ENCODE data around the gene HNRNPR. TPM values are rescaled to one million over a fixed set of nuclear protein-coding genes. Genes with fewer than 3 reads are reported as not detected.

HNRNPR gene
- total and polyA plus RNA-seq, 2 of the 8 experiments (the other 6 are each of a cell fraction or from before 2014, with no cell fraction given) = 110 to 214 TPM

- Histone ChIP-seq H3K79me1 (ENCODE audit: low read depth, low read length) (0 out of 2 replicates have a peak, but pooled peaks cover 3% of the 10 kb centered on the region), H3K9ac (replicated peaks in 1 of 4; ENCODE audit: extremely low read depth in 1 of 4, low read depth in 3 of 4, low read length in 3 of 4) (no peak overlapping the region), H2AFZ (ENCODE audit: low read length) (no peak overlapping the region), H4K8ac (ENCODE audit: extremely low read depth, insufficient read depth, low read length) (no peak overlapping the region), H4K5ac (ENCODE audit: insufficient read length, low read depth, low read length) (no peak overlapping the region), H3K4me3 (ENCODE audit: extremely low read depth in 1 of 4, insufficient read depth in 2 of 4, low read depth in 3 of 4, low read length in 4 of 4) (no peak overlapping the region), H3K9me3 (ENCODE audit: insufficient read depth in 2 of 2, low read depth in 1 of 2, low read length in 1 of 2) (peaks cover 0 to 4% of the 10 kb centered on the region in 2 experiments; a peak in 2 of 4 replicates), H3K27me3 (replicated peaks in 1 of 4; ENCODE audit: control insufficient read depth in 3 of 4, extremely low read depth in 1 of 4, insufficient read depth in 3 of 4, low read length in 3 of 4) (peaks cover 17 to 76% (median 53%) of the 10 kb centered on the region in 4 experiments), H3K23me2 (ENCODE audit: low read depth, low read length) (peaks cover 5% of the 10 kb centered on the region; the same call in 1 of the 2 replicates), H2BK120ac (replicated peaks; ENCODE audit: low read depth, low read length) (no peak overlapping the region), H2AK5ac (ENCODE audit: low read depth, low read length) (no peak overlapping the region), H3K18ac (ENCODE audit: extremely low read depth, low read length) (no peak overlapping the region), H3K36me3 (ENCODE audit: control insufficient read depth in 2 of 4, insufficient read depth in 4 of 4, low read length in 3 of 4) (no peaks in the 10 kb centered on the region), H3K4ac (replicated peaks; ENCODE audit: insufficient read length, low read depth, low read length) (no peak overlapping the region), H3K14ac (ENCODE audit: insufficient read length) (no peak overlapping the region), H4K91ac (replicated peaks; ENCODE audit: insufficient read length, low read length) (no peak overlapping the region), H3K23ac (ENCODE audit: insufficient read length) (no peak overlapping the region), H4K20me1 (replicated peaks in 1 of 2; ENCODE audit: control insufficient read depth in 1 of 2, insufficient read depth in 2 of 2, low read length in 2 of 2) (peaks cover 2 to 14% of the 10 kb centered on the region in 2 experiments), H3K4me1 (replicated peaks in 1 of 4; ENCODE audit: control insufficient read depth in 3 of 4, insufficient read depth in 4 of 4, low read length in 3 of 4) (no peaks in the 10 kb centered on the region), H3K27ac (ENCODE audit: low read depth, low read length) (no peak overlapping the region), H3K79me2 (ENCODE audit: control insufficient read depth in 1 of 2, insufficient read depth in 2 of 2, low read length in 2 of 2) (no peaks in the 10 kb centered on the region), H3K56ac (replicated peaks; ENCODE audit: insufficient read length, low read depth, low read length) (no peak overlapping the region), H2BK15ac (ENCODE audit: low read length) (no peak overlapping the region), H2BK5ac (ENCODE audit: low read depth, low read length) (no peak overlapping the region), H2BK12ac (ENCODE audit: low read depth, low read length) (no peak overlapping the region), H3K4me2 (ENCODE audit: insufficient read depth in 1 of 2, low read depth in 2 of 2, low read length in 2 of 2) (no peak overlapping the region), H2BK20ac (ENCODE audit: low read length) (no peak overlapping the region)
- WGBS, 2 experiments (ENCODE audit: extremely low coverage in 1 of 2, insufficient coverage in 1 of 2, insufficient read length in 1 of 2, insufficient replicate concordance in 2 of 2, low coverage in 1 of 2, low lambda C conversion rate in 2 of 2, missing lambda C conversion rate in 1 of 2) = 81% methylated on average over 8 of the region's 8 CpGs; no CpG with 5 or more reads in 1 of the 2 experiments
- POLR2A ChIA-PET (ENCODE audit: partially characterized antibody) = no interaction called here
- FAIRE-seq (no peak), DNase-seq (ENCODE audit: low read depth in 1 of 2, low spot score in 2 of 2) (no peak)
- TF ChIP-seq GABPA (IDR thresholded peaks at IDR 0.05; ENCODE audit: borderline replicate concordance, insufficient read depth, low read length) = no peak
- TF ChIP-seq NANOG (IDR thresholded peaks at IDR 0.05; ENCODE audit: insufficient read depth, low read depth, low read length, poor library complexity, severe bottlenecking) = no peak
- TF ChIP-seq, protein P1, sequence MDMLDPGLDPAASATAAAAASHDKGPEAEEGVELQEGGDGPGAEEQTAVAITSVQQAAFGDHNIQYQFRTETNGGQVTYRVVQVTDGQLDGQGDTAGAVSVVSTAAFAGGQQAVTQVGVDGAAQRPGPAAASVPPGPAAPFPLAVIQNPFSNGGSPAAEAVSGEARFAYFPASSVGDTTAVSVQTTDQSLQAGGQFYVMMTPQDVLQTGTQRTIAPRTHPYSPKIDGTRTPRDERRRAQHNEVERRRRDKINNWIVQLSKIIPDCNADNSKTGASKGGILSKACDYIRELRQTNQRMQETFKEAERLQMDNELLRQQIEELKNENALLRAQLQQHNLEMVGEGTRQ (IDR thresholded peaks at IDR 0.05; ENCODE audit: low read length) = no peak
- TF ChIP-seq KDM5A (IDR thresholded peaks at IDR 0.05; ENCODE audit: low read length) = no peak
- no peak for TF ChIP-seq CHD1 (IDR thresholded peaks at IDR 0.05; ENCODE audit: low read depth, low read length)
- no peak for TF ChIP-seq POLR2A (IDR thresholded peaks at IDR 0.05; ENCODE audit: control extremely low read depth in 1 of 2, low read depth in 2 of 2, low read length in 2 of 2)
- no peak for TF ChIP-seq ATF3 (IDR thresholded peaks at IDR 0.05; ENCODE audit: insufficient read depth, low read depth, low read length)
- TF ChIP-seq RXRA (IDR thresholded peaks at IDR 0.05; ENCODE audit: insufficient read depth, low read depth, low read length) = no peak
- TF ChIP-seq NRF1 (IDR thresholded peaks at IDR 0.05; ENCODE audit: low read depth, low read length) = no peak
- no peak for TF ChIP-seq CBX5 (IDR thresholded peaks at IDR 0.05; ENCODE audit: low read depth, low read length)
- CTCF ChIA-PET (ENCODE audit: partially characterized antibody) = interaction anchor here (0.5 to 7.5 kb wide), 6 partner anchors 12 to 385 kb away, joined by 3 to 44 read pairs (median 3); partner anchors contain the start of gene ZNF436
Observed at GRCh38 chr1:23387494-23387893, 43.4 kb upstream of the HNRNPR start.
